Stimulated activated CD4-positive, alpha-beta T cell treated with anti-CD3 and anti-CD28 coated beads, Interleukin-4, amount 100 ng/mL, for 1 hour (primary cell): ENCODE data around the gene ANO4.
"Not testable (repeated sequence)": the region's sequence is repeated elsewhere in the genome, so short reads cannot be mapped to it uniquely, and the experiment has no call there.

Experiments
- DNase-seq: peaks from one replicate; pipeline ENCODE4 v3.0.0-alpha.2; 2020

The ANO4 gene

GRCh38 chr12:100954118-100954517 is 159.5 kb downstream of the ANO4 start:
- no peak for DNase-seq

GRCh38 chr12:100955139-100955538 is 160.6 kb downstream of the ANO4 start:
- no peak for DNase-seq

GRCh38 chr12:100956311-100956852 is 161.8 kb downstream of the ANO4 start:
- DNase-seq, result no peak

- DNase-seq, result no peak
These were observed 164.9 kb downstream of the ANO4 start for GRCh38 chr12:100959481-100959880.

GRCh38 chr12:100962086-100962712 is 167.6 kb downstream of the ANO4 start:
- DNase-seq, result no peak

- DNase-seq, result no peak
These were observed 168.8 kb downstream of the ANO4 start for GRCh38 chr12:100963381-100963780.

- DNase-seq, result no peak
These were observed 169.5 kb downstream of the ANO4 start for GRCh38 chr12:100964028-100964427.

GRCh38 chr12:100967189-100967588 is 172.6 kb downstream of the ANO4 start:
- no peak for DNase-seq

GRCh38 chr12:100970894-100971293 is 176.3 kb downstream of the ANO4 start:
- no peak for DNase-seq

- DNase-seq, result no peak
These were observed 177.5 kb downstream of the ANO4 start for GRCh38 chr12:100972121-100972520.

- DNase-seq, result no peak
These were observed 179.8 kb downstream of the ANO4 start for GRCh38 chr12:100974341-100974740.

- DNase-seq, result no peak
These were observed 180.2 kb downstream of the ANO4 start for GRCh38 chr12:100974747-100975146.

- DNase-seq, result no peak
These were observed 182.2 kb downstream of the ANO4 start for GRCh38 chr12:100976735-100977134.

GRCh38 chr12:100980856-100981255 is 186.3 kb downstream of the ANO4 start:
- DNase-seq, result no peak

GRCh38 chr12:100982511-100983183 is 188.1 kb downstream of the ANO4 start:
- no peak for DNase-seq

GRCh38 chr12:100984796-100985195 is 190.2 kb downstream of the ANO4 start:
- no peak for DNase-seq

- DNase-seq, result no peak
These were observed 192.3 kb downstream of the ANO4 start for GRCh38 chr12:100986595-100987547.

GRCh38 chr12:100987552-100988521 is 193.3 kb downstream of the ANO4 start:
- DNase-seq, result no peak

GRCh38 chr12:100989509-100989908 is 194.9 kb downstream of the ANO4 start:
- not testable (repeated sequence) for DNase-seq

- no peak for DNase-seq
These were observed 196.5 kb downstream of the ANO4 start for GRCh38 chr12:100991102-100991501.

GRCh38 chr12:100992194-100992593 is 197.6 kb downstream of the ANO4 start:
- DNase-seq, result no peak

- no peak for DNase-seq
These were observed 199.4 kb downstream of the ANO4 start for GRCh38 chr12:100993916-100994450.
